Measurements from ENCODE around the gene DUOXA2.

The DUOXA2 gene

GRCh38 chr15:45143056-45143455 lies 28.9 kb downstream of the DUOXA2 start:
- Mint-ChIP-seq H3K36me3 (ENCODE audit: low read depth) (no peaks in the 10 kb centered on the region), H3K27ac (no peak overlapping the region), H3K9me3 (no peaks in the 10 kb centered on the region), H3K4me1 (peaks cover 15% of the 10 kb centered on the region), H3K4me3 (no peak overlapping the region), H3K27me3 (ENCODE audit: low read depth, poor library complexity) (peaks cover 34% of the 10 kb centered on the region)
- no peak for DNase-seq
- no peak for TF ChIP-seq CTCF (IDR thresholded peaks at IDR 0.05)

GRCh38 chr15:45143946-45144345 lies 29.8 kb downstream of the DUOXA2 start:
- TF ChIP-seq CTCF (IDR thresholded peaks at IDR 0.05) = no peak
- no peak overlapping the region for H3K27ac Mint-ChIP-seq
- H3K9me3 Mint-ChIP-seq = no peaks in the 10 kb centered on the region
- no peak for DNase-seq
- no peaks in the 10 kb centered on the region for H3K36me3 Mint-ChIP-seq (ENCODE audit: low read depth)
- no peak overlapping the region for H3K4me3 Mint-ChIP-seq
- peaks cover 31% of the 10 kb centered on the region for H3K27me3 Mint-ChIP-seq (ENCODE audit: low read depth, poor library complexity)
- H3K4me1 Mint-ChIP-seq = peaks cover 6% of the 10 kb centered on the region

GRCh38 chr15:45144775-45145174 lies 30.6 kb downstream of the DUOXA2 start:
- no peak for TF ChIP-seq CTCF (IDR thresholded peaks at IDR 0.05)
- no peak overlapping the region for H3K27ac Mint-ChIP-seq
- H3K4me3 Mint-ChIP-seq = no peak overlapping the region
- H3K9me3 Mint-ChIP-seq = no peaks in the 10 kb centered on the region
- H3K4me1 Mint-ChIP-seq = no peaks in the 10 kb centered on the region
- DNase-seq = no peak
- H3K36me3 Mint-ChIP-seq (ENCODE audit: low read depth) = no peaks in the 10 kb centered on the region
- H3K27me3 Mint-ChIP-seq (ENCODE audit: low read depth, poor library complexity) = peaks cover 33% of the 10 kb centered on the region

- no peaks in the 10 kb centered on the region for H3K9me3 Mint-ChIP-seq
- no peak overlapping the region for H3K4me3 Mint-ChIP-seq
- no peak for DNase-seq
- no peaks in the 10 kb centered on the region for H3K4me1 Mint-ChIP-seq
- no peak for TF ChIP-seq CTCF (IDR thresholded peaks at IDR 0.05)
- no peak overlapping the region for H3K27ac Mint-ChIP-seq
- H3K36me3 Mint-ChIP-seq (ENCODE audit: low read depth) = no peaks in the 10 kb centered on the region
- H3K27me3 Mint-ChIP-seq (ENCODE audit: low read depth, poor library complexity) = peaks cover 41% of the 10 kb centered on the region
Measured at GRCh38 chr15:45146405-45146804, 32.3 kb downstream of the DUOXA2 start.

- no peaks in the 10 kb centered on the region for H3K9me3 Mint-ChIP-seq
Measured at GRCh38 chr15:45147606-45148005, 33.5 kb downstream of the DUOXA2 start.

More at GRCh38 chr15:45147606-45148005, 33.5 kb downstream of the DUOXA2 start:
- Mint-ChIP-seq H3K27ac (peak overlapping the region; percentile 79), H3K27me3 (ENCODE audit: low read depth, poor library complexity) (peaks cover 33% of the 10 kb centered on the region), H3K36me3 (ENCODE audit: low read depth) (peaks cover 7% of the 10 kb centered on the region), H3K4me3 (no peak overlapping the region), H3K4me1 (peaks cover 9% of the 10 kb centered on the region)
- TF ChIP-seq CTCF (IDR thresholded peaks at IDR 0.05) = no peak
- no peak for DNase-seq

Measured in nephron progenitor cell (in vitro differentiated cells).